Measurements from ENCODE around the gene CCDC134.

GRCh38 chr22:41818011-41818410, 17.5 kb downstream of the CCDC134 start:
- TF ChIP-seq CTCF (IDR thresholded peaks at IDR 0.05) = no peak
- TF ChIP-seq POLR2A (IDR thresholded peaks at IDR 0.05) = no peak
- TF ChIP-seq POLR2AphosphoS5 (IDR thresholded peaks at IDR 0.05) = no peak
- TF ChIP-seq EP300 (IDR thresholded peaks at IDR 0.05) = no peak
